IPS DF 4.7 (cell line): ENCODE data around the gene SP8.

ENCODE experiments used
- DNase-seq: peaks from one replicate; pipeline ENCODE4 v3.0.0-alpha.2; 2013; ENCODE audit warnings: low spot score; ENCODE audit errors: extremely low read depth

SP8 gene

DNA sequence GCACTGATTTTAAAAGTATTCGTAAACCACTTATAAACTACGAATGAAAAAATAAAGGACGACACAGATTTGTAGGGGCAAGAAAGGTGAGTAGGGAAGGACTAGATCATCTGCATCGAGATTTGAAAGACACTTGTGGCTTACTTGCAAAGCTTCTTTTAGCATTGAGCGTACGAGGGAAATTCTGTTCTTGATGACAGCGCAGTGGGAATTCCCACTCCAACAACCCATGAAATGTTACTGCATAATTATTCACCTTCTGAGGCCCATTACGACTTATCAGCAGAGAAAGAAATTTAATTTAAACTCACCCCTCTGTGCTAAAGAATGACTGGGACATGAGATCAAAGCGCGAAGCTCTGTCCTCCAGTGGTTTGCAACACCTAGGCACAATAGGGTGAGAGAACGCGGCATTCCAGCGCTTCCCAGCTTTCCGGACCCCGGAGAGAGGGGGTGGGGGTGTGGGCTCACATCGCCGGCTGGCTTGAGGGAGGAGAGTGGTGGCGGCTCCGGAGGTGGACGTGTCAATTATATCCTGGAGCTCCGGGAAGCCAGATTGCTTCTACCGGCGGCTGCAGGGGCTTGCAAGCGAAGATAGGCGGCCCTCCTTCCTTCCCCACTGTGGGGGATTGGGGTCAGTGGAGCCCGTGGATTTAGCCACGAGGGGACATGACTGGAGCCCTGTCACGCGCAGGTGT lies 10.3 kb downstream of the SP8 start:
- no peak for DNase-seq

DNA sequence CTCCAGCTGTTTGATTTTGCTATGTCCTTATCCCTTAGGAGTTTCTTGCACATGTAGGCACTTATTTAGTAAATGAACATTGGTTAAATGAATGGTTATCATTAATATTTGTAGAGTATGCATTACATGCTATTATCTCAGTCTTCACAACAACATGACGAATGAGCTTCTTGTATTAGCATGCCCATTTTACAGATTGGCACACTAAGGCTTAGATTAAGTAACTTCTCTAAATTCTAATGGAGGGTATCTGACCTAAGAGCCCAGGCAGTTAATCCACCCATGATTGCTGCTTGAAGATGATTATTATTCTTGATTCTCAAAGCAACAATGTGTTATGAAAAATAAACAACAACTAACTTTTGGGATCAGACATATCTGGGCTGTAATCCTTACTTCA lies 32.7 kb downstream of the SP8 start:
- no peak for DNase-seq

DNA sequence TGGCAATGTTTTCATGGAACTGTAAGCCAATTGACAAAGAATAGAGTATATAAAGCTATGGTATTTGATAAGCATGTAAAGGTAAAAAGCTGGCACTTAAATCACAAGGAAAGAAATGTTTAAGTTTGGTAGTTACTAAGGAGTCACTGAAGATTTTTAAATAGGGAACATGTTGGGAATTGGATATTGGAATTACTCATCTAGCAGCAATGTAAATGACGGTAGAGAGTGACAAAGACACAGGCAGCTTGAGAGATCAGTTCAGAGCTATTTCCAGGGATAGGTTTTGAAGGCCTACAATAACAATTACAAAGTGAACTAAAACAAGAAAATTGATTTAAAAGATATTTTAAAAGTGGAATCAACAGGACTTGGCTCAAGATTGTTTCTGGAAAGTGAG lies 36.8 kb downstream of the SP8 start:
- no peak for DNase-seq

DNA sequence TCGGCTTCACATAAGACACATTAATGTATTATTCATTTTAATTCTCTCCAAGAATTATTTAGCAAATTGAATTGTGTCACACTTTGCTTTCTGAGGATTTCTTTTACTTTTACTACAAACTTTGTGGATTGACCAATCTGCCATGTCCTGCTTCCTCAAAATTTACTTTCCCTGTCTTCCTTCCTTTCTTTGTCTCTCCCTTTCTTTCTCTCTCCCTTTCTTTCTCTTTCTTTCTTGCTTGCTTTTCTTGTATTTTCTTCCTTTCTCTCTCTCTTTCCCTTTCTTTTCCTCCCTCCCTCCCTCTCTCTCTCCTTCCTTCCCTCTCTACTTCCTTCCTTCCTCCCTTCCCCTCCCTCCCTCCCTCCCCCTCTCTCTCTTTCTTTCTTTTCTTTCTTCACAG lies 37.8 kb downstream of the SP8 start:
- DNase-seq = no peak

DNA sequence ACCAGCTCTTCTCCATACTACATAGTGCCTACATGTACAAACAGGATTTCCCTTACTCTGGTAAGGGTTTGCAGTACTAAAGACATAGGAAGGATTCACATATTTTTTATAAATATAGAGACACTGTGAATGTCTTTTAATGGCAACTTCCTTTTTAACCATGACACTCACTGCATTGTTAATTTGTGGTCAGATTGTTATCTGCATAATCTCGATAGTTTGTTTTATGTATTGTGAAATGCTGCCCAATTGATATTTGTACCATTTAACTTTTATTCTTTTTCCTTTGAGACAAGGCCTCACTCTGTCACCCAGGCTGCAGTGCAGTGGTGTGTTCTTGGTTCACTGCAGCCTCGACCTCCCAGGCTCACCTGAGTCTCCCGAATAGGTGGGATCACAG lies 39.7 kb downstream of the SP8 start:
- DNase-seq = no peak

DNA sequence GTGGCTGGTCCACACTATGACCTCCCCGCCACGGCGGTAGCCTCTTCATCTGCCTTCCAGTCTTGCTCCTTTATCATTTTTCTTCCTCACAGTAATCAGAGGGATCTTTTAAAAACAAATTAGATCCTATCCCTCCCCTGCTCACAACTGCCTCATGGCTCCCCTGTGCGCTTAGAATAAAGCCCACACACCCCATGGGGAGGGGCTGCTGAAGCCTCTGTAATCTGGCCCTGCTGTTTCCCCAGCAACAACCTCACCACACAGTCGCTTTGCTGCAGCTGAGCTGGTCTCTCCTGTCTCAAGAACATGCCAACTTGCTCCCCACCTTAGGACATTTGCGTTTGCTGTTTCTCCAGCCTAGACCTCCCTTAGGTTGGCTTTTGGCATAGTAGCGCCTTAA lies 41.0 kb downstream of the SP8 start:
- no peak for DNase-seq

DNA sequence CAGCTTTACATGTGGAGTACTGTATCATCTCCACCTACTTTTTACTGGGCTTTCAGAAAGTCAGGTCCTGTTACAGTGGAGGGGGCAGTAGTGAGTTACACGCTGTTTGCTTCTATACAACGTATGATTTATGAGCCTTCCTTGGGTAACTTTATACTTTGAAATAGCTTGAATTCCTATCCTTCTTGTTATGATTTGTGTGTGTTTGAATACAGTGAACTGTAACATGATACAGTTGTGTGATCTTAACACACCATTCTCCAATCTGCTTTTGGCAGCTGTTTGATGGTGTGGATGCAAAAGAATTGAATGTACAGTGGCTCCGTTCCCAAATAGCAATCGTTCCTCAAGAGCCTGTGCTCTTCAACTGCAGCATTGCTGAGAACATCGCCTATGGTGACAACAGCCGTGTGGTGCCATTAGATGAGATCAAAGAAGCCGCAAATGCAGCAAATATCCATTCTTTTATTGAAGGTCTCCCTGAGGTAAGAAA lies 41.7 kb downstream of the SP8 start:
- no peak for DNase-seq

DNA sequence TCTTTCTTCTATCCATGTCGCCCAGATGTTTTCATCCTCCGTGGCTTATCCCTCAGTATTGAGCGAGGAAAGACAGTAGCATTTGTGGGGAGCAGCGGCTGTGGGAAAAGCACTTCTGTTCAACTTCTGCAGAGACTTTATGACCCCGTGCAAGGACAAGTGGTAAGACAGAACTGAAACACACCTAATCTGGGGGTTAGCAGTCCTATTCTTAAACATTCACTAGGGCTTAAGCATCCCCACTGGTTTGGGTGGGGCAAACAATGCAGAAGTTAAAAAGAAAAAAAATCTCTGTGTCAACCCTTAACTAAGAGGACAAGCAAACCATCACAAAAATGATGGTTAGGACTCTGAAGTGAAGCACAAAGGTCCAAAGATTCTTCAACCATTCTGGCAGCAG lies 43.8 kb downstream of the SP8 start:
- no peak for DNase-seq

DNA sequence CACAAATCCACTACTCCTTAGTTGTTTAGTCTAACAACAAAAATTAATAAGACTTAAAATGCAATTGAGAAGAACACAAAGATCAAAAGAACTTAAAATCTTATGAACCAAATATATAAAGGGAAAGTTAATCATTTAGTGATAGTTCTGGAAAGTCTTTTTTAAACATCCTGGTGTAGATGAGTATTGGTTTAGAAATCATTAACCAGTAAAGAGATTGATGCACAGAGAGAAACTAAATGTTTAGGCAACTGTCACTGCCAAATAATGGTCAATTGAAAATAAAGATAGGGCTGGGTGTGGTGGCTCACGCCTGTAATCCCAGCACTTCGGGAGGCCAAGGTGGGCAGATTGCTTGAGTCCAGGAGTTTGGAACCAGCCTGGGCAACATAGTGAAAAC lies 44.9 kb downstream of the SP8 start:
- no peak for DNase-seq

DNA sequence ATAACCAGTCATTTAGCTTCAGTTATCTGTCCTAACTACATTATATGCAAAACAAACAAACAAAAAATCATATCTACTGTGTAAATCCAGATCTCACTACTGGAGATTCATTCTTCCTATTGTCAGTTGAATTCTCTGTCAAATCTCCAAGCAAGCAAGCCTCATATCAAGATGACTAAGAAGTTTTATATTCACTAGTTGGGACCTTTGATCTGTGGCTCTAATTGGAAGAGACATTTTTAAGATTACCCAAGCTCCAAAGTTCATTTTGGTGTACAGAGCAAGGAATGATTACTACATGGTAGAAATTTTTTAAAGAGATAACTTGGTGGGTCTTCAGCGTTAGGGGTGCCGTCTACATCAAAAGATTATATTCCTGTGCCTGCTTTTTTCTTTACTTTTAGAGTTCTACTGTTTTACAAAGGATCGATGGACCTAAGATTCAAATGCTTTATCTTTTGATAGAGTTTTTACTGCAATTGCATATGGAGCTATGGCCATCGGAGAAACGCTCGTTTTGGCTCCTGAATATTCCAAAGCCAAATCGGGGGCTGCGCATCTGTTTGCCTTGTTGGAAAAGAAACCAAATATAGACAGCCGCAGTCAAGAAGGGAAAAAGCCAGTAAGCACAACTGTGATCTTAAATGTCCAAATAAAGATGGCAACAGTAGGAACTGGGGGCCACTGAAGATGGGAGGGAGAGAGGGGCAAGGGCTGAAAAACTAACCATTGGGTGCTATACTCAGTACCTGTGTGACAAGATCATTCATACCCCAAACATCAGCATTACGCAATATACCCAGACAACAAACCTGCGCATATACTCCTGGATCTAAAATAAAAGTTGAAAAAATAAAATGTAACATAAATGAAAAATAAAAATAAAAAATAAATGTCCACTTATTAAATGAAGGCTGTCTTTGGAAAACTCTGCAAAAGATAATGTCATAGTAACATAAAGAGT lies 47.9 kb downstream of the SP8 start:
- DNase-seq = no peak

DNA sequence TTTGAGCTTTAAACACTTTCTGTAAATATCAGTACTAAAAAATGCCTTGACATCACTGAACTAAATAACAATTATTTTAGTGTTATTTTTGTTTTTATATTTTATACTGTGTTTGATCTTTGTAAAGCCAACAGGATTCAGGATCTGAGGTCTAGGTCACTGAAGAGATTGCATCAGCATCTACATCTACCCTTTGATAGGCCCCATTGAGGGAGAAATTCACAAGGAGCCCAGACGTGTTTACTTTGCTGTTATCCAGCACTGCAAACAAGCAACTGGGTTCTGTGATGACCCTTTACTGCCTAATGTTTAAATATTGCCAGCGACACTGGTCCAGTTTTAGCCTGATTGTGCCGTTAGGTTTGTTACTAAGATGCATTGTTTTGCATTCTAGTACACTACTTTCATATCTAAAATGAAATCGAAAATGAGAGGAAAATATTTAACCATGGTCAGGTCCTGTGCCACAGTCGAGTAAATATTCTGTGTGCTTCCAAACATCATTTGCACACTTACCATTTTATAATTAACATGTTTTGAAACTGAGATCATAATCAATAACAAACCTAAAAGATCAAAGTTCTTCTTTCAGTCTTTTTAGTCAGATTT lies 48.7 kb downstream of the SP8 start:
- DNase-seq = no peak

DNA sequence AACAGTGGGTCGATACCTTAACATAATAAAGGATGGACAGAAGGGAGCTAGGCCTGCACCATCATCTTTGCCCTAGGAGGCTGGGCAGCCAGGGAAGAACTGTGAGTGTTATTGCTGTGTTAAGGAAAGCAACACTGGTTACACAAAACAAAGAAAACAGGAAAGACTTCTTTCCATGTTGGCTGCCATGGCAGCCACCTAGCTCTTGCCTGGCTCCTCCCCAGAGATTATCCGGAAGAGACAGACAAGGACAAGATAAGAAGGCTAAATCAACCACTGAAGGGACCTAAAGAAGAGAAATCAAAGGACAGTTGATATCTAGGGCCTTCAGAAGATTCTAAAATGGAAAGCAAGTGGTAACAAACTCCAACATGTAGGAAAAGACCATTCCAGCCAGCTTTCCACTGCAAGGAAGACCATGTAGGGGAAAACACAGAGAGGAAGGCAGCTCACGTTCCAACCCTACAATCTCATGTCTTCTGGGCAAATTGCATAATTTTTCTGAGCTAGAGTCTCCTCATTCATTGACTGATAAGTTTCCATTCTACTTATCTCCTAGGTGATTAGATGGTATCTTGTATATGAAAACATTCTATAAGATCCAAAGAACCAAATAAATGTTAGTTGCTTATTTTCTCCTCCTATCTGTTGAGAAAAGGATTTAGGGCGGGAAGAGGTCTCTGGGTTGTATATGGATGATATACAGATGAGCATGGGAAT lies 51.2 kb downstream of the SP8 start:
- DNase-seq = no peak
